CD14-positive monocyte (primary cell): ENCODE measurements around the gene NDUFAF8. TPM values are rescaled to one million over a fixed set of nuclear protein-coding genes. Genes with fewer than 3 reads are reported as not detected.

Experiments
- DNase-seq, 3 donors: peaks; one replicate each; pipeline ENCODE4 v3.0.0-alpha.2; 2011 to 2022
- H2AFZ ChIP-seq: 2 replicates; pipeline ENCODE4 v1.6.0; 2012; ENCODE audit warnings: mild to moderate bottlenecking, low read depth, low read length, inconsistent platforms; ENCODE audit not compliant: insufficient read depth, poor library complexity, severe bottlenecking
- H3K27ac ChIP-seq, 2 donors: 1 replicate in 1 of 2; 2 replicates in 1 of 2; pipeline ENCODE4 v1.5.1; 2012 to 2013; ENCODE audit warnings: low read length in 2 of 2, control low read depth in 1 of 2, inconsistent platforms in 1 of 2, low read depth in 1 of 2, mild to moderate bottlenecking in 1 of 2
- H3K27me3 ChIP-seq, 2 donors: one replicate each; pipeline versions ENCODE4 v1.6.0 to v1.6.1; 2011 to 2013; ENCODE audit warnings: low read length in 2 of 2; ENCODE audit not compliant: control insufficient read depth in 2 of 2, insufficient read depth in 2 of 2
- H3K36me3 ChIP-seq, 2 donors: replicated peaks in 1 of 2; 1 replicate in 1 of 2; 2 replicates in 1 of 2; pipeline versions ENCODE4 v1.5.1 to v1.6.1; 2012 to 2013; ENCODE audit warnings: low read length in 2 of 2, control low read depth in 1 of 2, inconsistent platforms in 1 of 2, mild to moderate bottlenecking in 1 of 2; ENCODE audit not compliant: insufficient read depth in 2 of 2, control insufficient read depth in 1 of 2
- H3K4me1 ChIP-seq, 2 donors: 1 replicate in 1 of 2; 2 replicates in 1 of 2; pipeline versions ENCODE4 v1.5.1 to v1.6.1; 2012 to 2013; ENCODE audit warnings: low read length in 2 of 2, control low read depth in 1 of 2, inconsistent platforms in 1 of 2, mild to moderate bottlenecking in 1 of 2, moderate library complexity in 1 of 2; ENCODE audit not compliant: insufficient read depth in 2 of 2, control insufficient read depth in 1 of 2
- H3K4me2 ChIP-seq: replicated peaks from 2 replicates; pipeline ENCODE3; 2012; ENCODE audit warnings: low read length, moderate library complexity, mild to moderate bottlenecking; ENCODE audit not compliant: poor library complexity, severe bottlenecking; ENCODE audit errors: extremely low read depth
- H3K4me3 ChIP-seq, 3 experiments: fragments of 200-600 bp in 1 of 3; sonication (generic) in 1 of 3; replicated peaks in 1 of 3; 1 replicate in 2 of 3; 2 replicates in 1 of 3; pipeline ENCODE4 v1.5.1; 2011 to 2013; ENCODE audit warnings: low read length in 3 of 3, mild to moderate bottlenecking in 3 of 3, control low read depth in 2 of 3, low read depth in 2 of 3, inconsistent platforms in 1 of 3, moderate library complexity in 1 of 3
- H3K79me2 ChIP-seq: 2 replicates; pipeline ENCODE4 v1.6.0; 2012; ENCODE audit warnings: mild to moderate bottlenecking, control low read depth, inconsistent platforms, low read length, moderate library complexity; ENCODE audit not compliant: insufficient read depth
- H3K9ac ChIP-seq: 2 replicates; pipeline ENCODE4 v1.6.0; 2017; ENCODE audit warnings: low read length, mild to moderate bottlenecking; ENCODE audit not compliant: insufficient read depth, poor library complexity, severe bottlenecking
- H3K9me3 ChIP-seq, 2 donors: replicated peaks in 1 of 2; 1 replicate in 1 of 2; 2 replicates in 1 of 2; pipeline versions ENCODE4 v1.5.1 to v1.6.1; 2012 to 2013; ENCODE audit warnings: low read length in 2 of 2, control low read depth in 1 of 2; ENCODE audit not compliant: control insufficient read depth in 1 of 2, insufficient read depth in 1 of 2
- H4K20me1 ChIP-seq: 2 replicates; pipeline ENCODE4 v1.6.0; 2012; ENCODE audit warnings: mild to moderate bottlenecking, low read length, control low read depth, moderate library complexity; ENCODE audit not compliant: insufficient read depth
- H3K27ac Mint-ChIP-seq, 7 donors: one replicate each; pipeline ENCODE4 v1.8.0; 2020; ENCODE audit warnings: mild to moderate bottlenecking in 7 of 7, mixed read lengths in 7 of 7, moderate library complexity in 6 of 7, inconsistent platforms in 2 of 7
- H3K27me3 Mint-ChIP-seq, 3 donors: one replicate each; pipeline ENCODE4 v1.8.0; 2021 to 2022; ENCODE audit warnings: low read depth in 3 of 3, mild to moderate bottlenecking in 3 of 3, mixed read lengths in 3 of 3, moderate library complexity in 3 of 3, inconsistent platforms in 1 of 3
- H3K36me3 Mint-ChIP-seq, 2 donors: one replicate each; pipeline ENCODE4 v1.8.0; 2020; ENCODE audit warnings: mixed read lengths in 2 of 2, inconsistent platforms in 1 of 2, mild to moderate bottlenecking in 1 of 2
- H3K4me1 Mint-ChIP-seq: one replicate; pipeline ENCODE4 v1.8.0; 2020; ENCODE audit warnings: mild to moderate bottlenecking, mixed read lengths
- H3K4me3 Mint-ChIP-seq, 2 donors: one replicate each; pipeline ENCODE4 v1.8.0; 2020; ENCODE audit warnings: mild to moderate bottlenecking in 2 of 2, mixed read lengths in 2 of 2, moderate library complexity in 1 of 2
- H3K9me3 Mint-ChIP-seq, 7 donors: one replicate each; pipeline ENCODE4 v1.8.0; 2020 to 2022; ENCODE audit warnings: mixed read lengths in 7 of 7, mild to moderate bottlenecking in 6 of 7, moderate library complexity in 6 of 7, inconsistent platforms in 2 of 7
- WGBS: methylation state at CpG from one replicate; pipeline ENCODE4 v1.1.5; 2013; ENCODE audit warnings: missing lambda C conversion rate; ENCODE audit not compliant: insufficient coverage; 5-methylcytosine and 5-hydroxymethylcytosine counted together
- intact Hi-C, 2 donors: fragments of 100-400 bp; cut with micrococcal nuclease; formaldehyde crosslinking; loops; one replicate each; pipeline versions ENCODE4 v1.15.0 to v1.15.1; 2023
- polyA plus RNA-seq, 3 donors: library from polyadenylated mRNA; depleted of rRNA in 1 of 3; unstranded in 2 of 3; stranded (reverse) in 1 of 3; fragments of 300-500 nt in 2 of 3; fragments of >200 nt in 1 of 3; fragmentation: Illumina TruSeq in 2 of 3; gene quantifications; 1 replicate in 2 of 3; 2 replicates in 1 of 3; pipeline ENCODE4 v1.2.3, GENCODE V29; 2012 to 2021
- TF ChIP-seq, protein P1 (sequence below): fragments of 200-600 bp; IDR thresholded peaks from one replicate; pipeline ENCODE4 v1.8.0; 2022; ENCODE audit warnings: antibody characterized with exemption, mild to moderate bottlenecking

Gene NDUFAF8
- polyA plus RNA-seq, 3 donors: 27.0 to 61.3 (median 41.0) TPM

DNA sequence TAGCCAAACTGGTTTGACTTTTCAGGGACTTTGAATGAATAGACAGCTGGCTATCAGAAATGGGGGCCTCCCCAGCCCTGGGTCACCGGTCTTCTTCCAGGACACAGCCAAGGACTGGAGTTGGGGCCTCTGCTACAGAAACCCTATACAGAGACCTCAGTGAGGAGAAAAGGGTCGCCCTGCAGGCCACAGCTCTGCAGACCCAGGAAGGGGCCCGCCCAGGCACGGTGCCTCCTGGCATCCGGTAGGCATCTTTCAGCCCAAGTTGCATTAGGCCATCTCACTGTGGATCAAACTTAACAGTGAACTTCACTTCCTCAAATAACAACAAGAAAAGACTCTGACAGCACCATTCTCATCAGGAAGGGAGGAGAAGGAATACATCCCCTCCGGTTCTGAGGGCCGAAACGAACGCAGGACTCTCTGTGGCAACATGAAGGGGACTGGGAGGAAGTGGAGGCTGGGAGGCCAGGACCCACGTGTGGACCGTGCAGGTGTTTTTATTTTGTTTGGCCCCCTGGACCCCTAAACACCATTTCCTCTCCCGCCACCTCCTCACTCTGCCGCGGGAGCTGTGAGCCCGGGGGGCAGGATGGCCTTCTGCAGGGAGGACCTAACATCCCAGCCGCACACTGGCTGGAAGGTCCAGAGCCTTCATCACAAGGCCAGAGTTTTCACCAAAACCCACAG is 48.8 kb downstream of the NDUFAF8 start:
- H3K27me3 Mint-ChIP-seq: no peaks in the 10 kb centered on the region
- Histone ChIP-seq H3K36me3 (peaks cover 12 to 24% of the 10 kb centered on the region in 2 donors), H3K9me3 (no peaks in the 10 kb centered on the region), H3K4me3 (peak overlapping the region in 1 of 3 experiments; percentile 75), H3K4me2 (peak overlapping the region; percentile 86), H3K4me1 (peaks cover 84 to 86% of the 10 kb centered on the region in 2 donors), H3K79me2 (peaks cover 87% of the 10 kb centered on the region), H3K27me3 (no peaks in the 10 kb centered on the region), H4K20me1 (peaks cover 6% of the 10 kb centered on the region), H3K27ac (peak overlapping the region; percentile 95 to 97), H2AFZ (peak overlapping the region; percentile 49), H3K9ac (peak overlapping the region; percentile 52)
- H3K27ac Mint-ChIP-seq: peak overlapping the region; percentile 93 to 98 (median 96)
- H3K4me1 Mint-ChIP-seq: peaks cover 75% of the 10 kb centered on the region
- peak; percentile 48 to 66 (median 61) for DNase-seq
- intact Hi-C loops: loop anchor here in 1 of 2 donors (10.0 kb wide), 2 partner anchors 107 to 197 kb away; partner anchors contain the start of gene BAHCC1
- H3K36me3 Mint-ChIP-seq: peaks cover 28 to 61% of the 10 kb centered on the region in 2 donors
- TF ChIP-seq, protein P1, sequence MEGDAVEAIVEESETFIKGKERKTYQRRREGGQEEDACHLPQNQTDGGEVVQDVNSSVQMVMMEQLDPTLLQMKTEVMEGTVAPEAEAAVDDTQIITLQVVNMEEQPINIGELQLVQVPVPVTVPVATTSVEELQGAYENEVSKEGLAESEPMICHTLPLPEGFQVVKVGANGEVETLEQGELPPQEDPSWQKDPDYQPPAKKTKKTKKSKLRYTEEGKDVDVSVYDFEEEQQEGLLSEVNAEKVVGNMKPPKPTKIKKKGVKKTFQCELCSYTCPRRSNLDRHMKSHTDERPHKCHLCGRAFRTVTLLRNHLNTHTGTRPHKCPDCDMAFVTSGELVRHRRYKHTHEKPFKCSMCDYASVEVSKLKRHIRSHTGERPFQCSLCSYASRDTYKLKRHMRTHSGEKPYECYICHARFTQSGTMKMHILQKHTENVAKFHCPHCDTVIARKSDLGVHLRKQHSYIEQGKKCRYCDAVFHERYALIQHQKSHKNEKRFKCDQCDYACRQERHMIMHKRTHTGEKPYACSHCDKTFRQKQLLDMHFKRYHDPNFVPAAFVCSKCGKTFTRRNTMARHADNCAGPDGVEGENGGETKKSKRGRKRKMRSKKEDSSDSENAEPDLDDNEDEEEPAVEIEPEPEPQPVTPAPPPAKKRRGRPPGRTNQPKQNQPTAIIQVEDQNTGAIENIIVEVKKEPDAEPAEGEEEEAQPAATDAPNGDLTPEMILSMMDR: no peak
- 22% methylated on average over 9 of the region's 16 CpGs for WGBS
- no peaks in the 10 kb centered on the region for H3K9me3 Mint-ChIP-seq
- peak overlapping the region; percentile 49 to 69 for H3K4me3 Mint-ChIP-seq

DNA sequence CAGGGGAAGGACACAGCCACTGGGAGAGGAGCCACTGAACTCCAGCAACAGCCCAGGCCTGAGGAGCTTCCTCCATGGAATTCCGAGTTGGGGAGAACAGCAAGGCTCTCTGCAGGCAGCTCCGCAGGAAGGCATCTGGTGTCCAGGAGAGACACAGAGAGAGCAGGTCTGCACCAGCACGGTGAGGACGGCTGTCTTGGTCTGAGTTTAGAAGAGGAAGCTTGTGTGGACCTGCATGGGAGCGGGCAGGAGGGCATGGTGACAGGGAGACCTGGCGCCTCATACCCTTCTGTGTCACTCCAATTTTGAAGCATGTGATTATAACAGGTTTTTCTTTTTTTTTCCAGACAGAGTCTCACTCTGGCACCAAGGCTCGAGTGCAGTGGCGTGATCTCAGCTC is 49.6 kb downstream of the NDUFAF8 start:
- intact Hi-C loops: loop anchor here in 1 of 2 donors (10.0 kb wide), 2 partner anchors 106 to 196 kb away; partner anchors contain the start of gene BAHCC1
- TF ChIP-seq, protein P1: no peak
- Mint-ChIP-seq H3K36me3 (peaks cover 24 to 53% of the 10 kb centered on the region in 2 donors), H3K9me3 (no peaks in the 10 kb centered on the region), H3K27ac (peak overlapping the region; percentile 93 to 98 (median 96)), H3K4me1 (peaks cover 83% of the 10 kb centered on the region), H3K27me3 (no peaks in the 10 kb centered on the region), H3K4me3 (peak overlapping the region in 1 of 2 donors; percentile 35)
- peak overlapping the region; percentile 86 for H3K4me2 ChIP-seq
- no peaks in the 10 kb centered on the region for H3K27me3 ChIP-seq
- H3K79me2 ChIP-seq: peaks cover 87% of the 10 kb centered on the region
- peaks cover 6% of the 10 kb centered on the region for H4K20me1 ChIP-seq
- peaks cover 6 to 16% of the 10 kb centered on the region in 2 donors for H3K36me3 ChIP-seq
- H3K4me3 ChIP-seq: peak overlapping the region in 1 of 3 experiments; percentile 75
- H2AFZ ChIP-seq: no peak overlapping the region
- H3K27ac ChIP-seq: peak overlapping the region; percentile 95 to 97
- no peaks in the 10 kb centered on the region for H3K9me3 ChIP-seq
- WGBS: 62% methylated on average over 5 of the region's 8 CpGs
- peaks cover 91 to 93% of the 10 kb centered on the region in 2 donors for H3K4me1 ChIP-seq
- no peak overlapping the region for H3K9ac ChIP-seq
- peak in 2 of 3 donors; percentile 25 to 43 for DNase-seq
